ENCODE measurements around the gene SEZ6L. TPM values are rescaled to one million over a fixed set of nuclear protein-coding genes. Genes with fewer than 3 reads are reported as not detected.

SEZ6L gene
- total RNA-seq, 1 donor from 2014 or later = 0.18 TPM

DNA sequence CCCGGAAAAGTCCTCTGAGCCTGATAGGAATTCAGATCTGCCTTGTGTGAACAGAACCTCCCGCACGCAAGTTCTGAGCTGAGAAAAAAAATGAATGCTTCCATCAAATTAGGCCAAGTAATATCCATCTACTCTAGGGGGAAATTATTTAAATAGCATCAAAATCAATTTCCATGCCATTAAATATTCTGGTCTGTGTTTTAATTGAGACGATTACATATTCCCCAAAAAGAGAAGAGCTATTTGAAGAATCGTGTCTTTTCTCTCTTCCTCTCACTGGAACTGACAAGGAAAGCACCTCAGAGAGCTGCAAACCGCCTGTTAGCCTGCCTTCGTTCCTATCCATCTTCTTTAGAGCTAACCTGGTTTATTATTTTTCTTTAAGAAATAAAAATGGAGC, 96.0 kb downstream of the SEZ6L start:
- no peak for DNase-seq (ENCODE audit: low spot score in 2 of 2, unreplicated experiment in 2 of 2)
- Mint-ChIP-seq H3K27ac (no peak overlapping the region), H3K9me3 (no peaks in the 10 kb centered on the region), H3K4me3 (no peak overlapping the region), H3K4me1 (no peaks in the 10 kb centered on the region), H3K27me3 (ENCODE audit: low read depth) (peaks cover 60% of the 10 kb centered on the region), H3K36me3 (no peaks in the 10 kb centered on the region)
- no peak for TF ChIP-seq CTCF (IDR thresholded peaks at IDR 0.05; ENCODE audit: unreplicated experiment)

- DNase-seq (ENCODE audit: low spot score in 2 of 2, unreplicated experiment in 2 of 2) = no peak
- H3K27ac Mint-ChIP-seq = no peak overlapping the region
- no peak for TF ChIP-seq CTCF (IDR thresholded peaks at IDR 0.05; ENCODE audit: unreplicated experiment)
- H3K27me3 Mint-ChIP-seq (ENCODE audit: low read depth) = peaks cover 66% of the 10 kb centered on the region
- no peaks in the 10 kb centered on the region for H3K9me3 Mint-ChIP-seq
- no peak overlapping the region for H3K4me3 Mint-ChIP-seq
- no peaks in the 10 kb centered on the region for H3K4me1 Mint-ChIP-seq
- no peaks in the 10 kb centered on the region for H3K36me3 Mint-ChIP-seq
These were observed 96.6 kb downstream of the SEZ6L start for GRCh38 chr22:26265909-26266308.

DNA sequence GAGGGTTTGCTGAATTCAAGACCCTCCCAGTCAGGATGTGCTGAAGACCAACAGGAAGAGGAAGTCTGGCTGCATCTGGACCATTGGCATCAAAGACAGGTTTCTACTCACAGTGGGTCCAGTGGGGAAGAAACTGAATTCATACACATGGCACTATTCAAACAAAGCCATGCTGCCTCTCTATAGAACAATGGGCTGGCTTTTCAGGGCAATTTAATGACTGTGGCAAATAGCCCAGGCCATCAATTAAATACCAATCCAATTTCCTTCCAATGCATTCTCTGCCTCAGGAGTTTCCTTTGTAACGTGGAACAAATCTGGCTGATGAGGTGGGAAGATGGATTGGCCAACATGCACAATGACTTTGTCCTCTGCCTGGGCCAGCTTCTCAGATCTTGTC, 98.6 kb downstream of the SEZ6L start:
- Mint-ChIP-seq H3K4me1 (no peaks in the 10 kb centered on the region), H3K27ac (no peak overlapping the region), H3K9me3 (no peaks in the 10 kb centered on the region), H3K36me3 (no peaks in the 10 kb centered on the region), H3K4me3 (no peak overlapping the region), H3K27me3 (ENCODE audit: low read depth) (peaks cover 70% of the 10 kb centered on the region)
- DNase-seq (ENCODE audit: low spot score in 2 of 2, unreplicated experiment in 2 of 2) = no peak
- TF ChIP-seq CTCF (IDR thresholded peaks at IDR 0.05; ENCODE audit: unreplicated experiment) = no peak

- Mint-ChIP-seq H3K9me3 (no peaks in the 10 kb centered on the region), H3K27me3 (ENCODE audit: low read depth) (peaks cover 69% of the 10 kb centered on the region), H3K4me3 (no peak overlapping the region), H3K4me1 (no peaks in the 10 kb centered on the region), H3K27ac (no peak overlapping the region), H3K36me3 (no peaks in the 10 kb centered on the region)
- no peak for DNase-seq (ENCODE audit: low spot score in 2 of 2, unreplicated experiment in 2 of 2)
- no peak for TF ChIP-seq CTCF (IDR thresholded peaks at IDR 0.05; ENCODE audit: unreplicated experiment)
These were observed 100.3 kb downstream of the SEZ6L start for GRCh38 chr22:26269572-26269971.

GRCh38 chr22:26271427-26271826, 102.2 kb downstream of the SEZ6L start:
- Mint-ChIP-seq H3K27ac (no peak overlapping the region), H3K9me3 (no peaks in the 10 kb centered on the region), H3K27me3 (ENCODE audit: low read depth) (peaks cover 59% of the 10 kb centered on the region), H3K4me1 (no peaks in the 10 kb centered on the region), H3K36me3 (no peaks in the 10 kb centered on the region), H3K4me3 (no peak overlapping the region)
- no peak for DNase-seq (ENCODE audit: low spot score in 2 of 2, unreplicated experiment in 2 of 2)
- TF ChIP-seq CTCF (IDR thresholded peaks at IDR 0.05; ENCODE audit: unreplicated experiment) = no peak

DNA sequence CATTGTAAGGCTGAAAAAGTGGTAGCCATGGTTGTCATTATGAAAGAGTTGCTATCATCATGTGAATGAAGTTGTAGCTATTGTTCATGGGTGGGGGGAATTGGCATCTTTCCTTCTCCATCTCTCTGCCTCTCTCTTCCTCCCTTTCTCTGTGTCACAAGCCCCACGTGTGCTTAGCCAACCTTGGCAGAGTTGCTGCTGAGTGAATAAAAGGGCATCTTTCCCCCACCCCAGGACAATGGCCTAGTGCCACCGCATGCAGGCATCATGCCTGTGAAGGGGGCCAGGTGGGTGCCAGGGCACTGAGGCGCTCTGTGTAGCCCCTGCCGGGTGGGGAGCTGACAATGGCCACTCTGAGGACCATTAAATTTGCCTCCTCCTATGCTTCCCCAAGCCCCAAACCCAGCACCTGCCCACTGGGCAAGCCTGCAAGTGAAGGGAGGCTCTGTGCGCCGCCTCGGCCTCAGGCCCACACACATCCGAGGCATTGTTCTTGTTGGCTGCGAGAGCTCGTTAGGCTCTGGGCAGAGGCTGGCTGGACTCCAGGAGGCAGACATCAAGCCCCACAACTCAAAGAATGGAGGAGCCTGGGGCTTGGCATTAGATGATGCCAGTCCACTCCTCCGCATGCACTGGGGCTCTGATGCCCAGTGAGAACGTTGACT, 103.9 kb downstream of the SEZ6L start:
- Mint-ChIP-seq H3K36me3 (no peaks in the 10 kb centered on the region), H3K4me3 (no peak overlapping the region), H3K4me1 (peaks cover 2% of the 10 kb centered on the region), H3K27ac (no peak overlapping the region), H3K9me3 (no peaks in the 10 kb centered on the region), H3K27me3 (ENCODE audit: low read depth) (peaks cover 59% of the 10 kb centered on the region)
- no peak for TF ChIP-seq CTCF (IDR thresholded peaks at IDR 0.05; ENCODE audit: unreplicated experiment)
- DNase-seq (ENCODE audit: low spot score in 2 of 2, unreplicated experiment in 2 of 2) = no peak
